GM23248 (cell line): Measurements from ENCODE around the gene TTC23.

Source experiments
- EZH2 ChIP-seq: fragments of 200-600 bp; sonication (generic); IDR thresholded peaks from 2 replicates; pipeline ENCODE4 v1.6.1; 2018; ENCODE audit warnings: antibody characterized with exemption, mild to moderate bottlenecking; ENCODE audit not compliant: insufficient read depth, poor library complexity, severe bottlenecking
- EZH2phosphoT487 ChIP-seq: fragments of 200-600 bp; sonication (generic); IDR thresholded peaks from 2 replicates; pipeline ENCODE4 v1.6.1; 2018; ENCODE audit warnings: antibody characterized with exemption, moderate library complexity, mild to moderate bottlenecking, low read depth; ENCODE audit not compliant: insufficient read depth

- TF ChIP-seq EZH2 (no peak), EZH2phosphoT487 (no peak)
These were observed 67.8 kb downstream of the TTC23 start for GRCh38 chr15:99181545-99181971.
